Activated CD4-positive, alpha-beta T cell treated with anti-CD3 and anti-CD28 coated beads, Interleukin-2, amount 50 U/mL, for 1 hour (primary cell): ENCODE measurements around the gene RHOT2.
A peak's percentile ranks its signal among the peaks of the same experiment; 100 is the strongest.

Experiments used
- DNase-seq: peaks from one replicate; pipeline ENCODE4 v3.0.0-alpha.2; 2020

RHOT2 gene

GRCh38 chr16:702341-702740 is 34.4 kb downstream of the RHOT2 start:
- no peak for DNase-seq

GRCh38 chr16:703406-703805 is 35.5 kb downstream of the RHOT2 start:
- DNase-seq, result no peak

GRCh38 chr16:704047-704446 is 36.1 kb downstream of the RHOT2 start:
- no peak for DNase-seq

- no peak for DNase-seq
These were observed 36.8 kb downstream of the RHOT2 start for GRCh38 chr16:704552-705380.

DNA sequence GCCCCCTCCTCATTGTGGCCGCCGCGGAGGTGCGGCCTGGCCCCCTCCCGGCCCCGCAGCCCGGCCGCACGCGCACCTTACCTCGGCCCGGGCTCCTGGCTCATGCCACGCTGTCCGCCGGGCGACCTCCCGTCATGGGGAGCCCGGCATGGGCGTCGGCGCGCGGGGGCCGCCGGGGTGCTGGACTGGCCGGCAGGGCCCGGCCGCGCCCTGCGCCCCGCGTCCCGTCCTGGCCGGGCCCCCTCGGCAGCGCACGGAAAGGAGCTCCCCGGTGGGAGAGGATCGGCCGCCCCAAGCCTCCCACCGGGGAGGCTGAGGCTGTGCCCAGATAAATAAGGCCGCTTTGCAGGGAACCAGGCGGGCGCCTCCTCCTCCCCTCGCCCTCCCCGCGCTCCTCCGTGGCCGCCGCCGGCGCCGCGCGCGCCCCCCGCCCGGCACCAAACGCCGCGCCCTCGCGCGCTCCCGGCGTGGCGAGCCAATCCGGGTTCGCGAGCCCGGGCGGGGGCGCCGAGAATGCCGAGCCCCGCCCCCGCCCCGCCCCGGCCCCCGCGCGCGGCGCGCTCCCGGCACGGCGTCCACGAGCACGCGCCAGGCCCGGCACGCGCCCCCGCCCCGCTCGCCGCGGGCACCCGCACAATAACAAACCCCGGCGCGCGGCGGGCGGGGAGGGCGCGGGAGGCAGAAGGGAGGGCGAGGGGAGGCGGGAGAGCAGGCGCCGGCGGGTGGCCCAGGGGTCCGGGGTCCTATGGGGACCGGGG is 37.7 kb downstream of the RHOT2 start, which contains the start of gene FBXL16:
Gene FBXL16 (minus strand): TSS at position 371 of the 758 bp plus-strand sequence. CDS start 8,396 bp downstream, outside the sequence.
- no peak for DNase-seq

DNA sequence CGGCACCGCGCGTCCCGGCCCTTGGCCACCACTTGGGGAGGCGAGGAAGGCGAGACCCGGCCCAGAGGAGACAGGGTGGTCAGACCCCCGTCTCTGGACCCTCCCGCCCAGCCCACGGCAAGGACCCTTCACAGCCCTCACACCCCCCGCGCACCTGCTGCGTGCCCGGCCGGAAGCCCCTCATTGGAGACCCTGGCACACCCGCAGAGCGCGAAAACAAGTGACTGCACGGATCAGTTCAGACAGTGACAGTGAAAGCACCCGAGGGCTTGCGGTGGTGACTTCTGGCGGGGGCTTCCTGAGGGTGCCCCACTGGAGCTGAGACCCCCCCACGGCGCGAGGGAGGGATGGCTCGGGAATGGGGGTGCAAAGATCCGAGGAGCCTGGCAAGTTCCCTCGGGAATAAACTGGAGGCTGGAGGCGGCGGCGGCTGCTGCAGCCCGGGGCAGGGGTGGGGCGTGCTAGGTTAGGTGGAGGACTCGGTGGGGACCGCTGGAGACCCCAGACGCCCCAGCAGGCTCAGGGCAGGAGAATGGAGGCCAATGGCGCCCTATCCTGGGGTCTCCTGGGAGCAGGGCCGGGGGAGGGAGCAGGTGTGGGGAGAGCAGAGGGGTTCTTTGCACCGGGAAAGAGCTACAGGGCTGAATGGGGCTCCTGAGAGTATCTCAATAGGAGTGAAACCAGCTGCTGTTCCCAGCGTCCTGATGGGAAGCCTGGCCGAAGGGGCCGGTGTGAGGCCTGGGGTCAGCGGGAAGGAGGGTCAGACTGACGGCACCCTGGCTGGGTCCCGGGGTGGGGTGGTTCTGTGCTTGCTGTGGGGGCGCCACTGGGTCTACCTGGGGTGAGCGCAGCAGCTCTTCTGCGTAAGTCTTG is 38.5 kb downstream of the RHOT2 start:
- DNase-seq, result no peak

- no peak for DNase-seq
These were observed 39.2 kb downstream of the RHOT2 start for GRCh38 chr16:707062-707538.

GRCh38 chr16:708019-708418 is 40.1 kb downstream of the RHOT2 start:
- no peak for DNase-seq

- no peak for DNase-seq
These were observed 41.0 kb downstream of the RHOT2 start for GRCh38 chr16:708959-709358.

GRCh38 chr16:709566-710499 is 41.9 kb downstream of the RHOT2 start:
- no peak for DNase-seq

- no peak for DNase-seq
These were observed 42.7 kb downstream of the RHOT2 start for GRCh38 chr16:710500-711075.

DNA sequence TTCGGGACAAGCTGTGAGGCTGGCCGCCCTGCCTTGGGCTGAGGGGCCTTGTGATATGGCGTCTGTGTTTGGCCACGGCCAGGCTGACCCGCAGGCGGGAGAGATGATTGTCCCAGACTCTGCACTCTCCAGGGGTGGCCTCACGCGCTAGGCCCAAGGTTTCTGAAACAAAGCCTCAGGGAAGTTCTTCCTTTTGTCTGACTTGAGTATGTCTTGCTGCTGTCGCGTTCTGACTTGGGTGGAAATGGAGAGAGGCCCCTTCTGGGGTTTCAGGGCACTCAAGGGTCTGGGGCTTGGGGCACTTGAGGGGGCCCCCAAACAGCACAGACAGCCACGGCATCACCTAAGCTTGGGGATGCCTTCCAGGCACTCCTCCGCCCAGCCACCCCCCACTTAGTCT is 43.2 kb downstream of the RHOT2 start:
- no peak for DNase-seq

GRCh38 chr16:711548-712320 is 43.8 kb downstream of the RHOT2 start:
- peak; percentile 80 for DNase-seq

DNA sequence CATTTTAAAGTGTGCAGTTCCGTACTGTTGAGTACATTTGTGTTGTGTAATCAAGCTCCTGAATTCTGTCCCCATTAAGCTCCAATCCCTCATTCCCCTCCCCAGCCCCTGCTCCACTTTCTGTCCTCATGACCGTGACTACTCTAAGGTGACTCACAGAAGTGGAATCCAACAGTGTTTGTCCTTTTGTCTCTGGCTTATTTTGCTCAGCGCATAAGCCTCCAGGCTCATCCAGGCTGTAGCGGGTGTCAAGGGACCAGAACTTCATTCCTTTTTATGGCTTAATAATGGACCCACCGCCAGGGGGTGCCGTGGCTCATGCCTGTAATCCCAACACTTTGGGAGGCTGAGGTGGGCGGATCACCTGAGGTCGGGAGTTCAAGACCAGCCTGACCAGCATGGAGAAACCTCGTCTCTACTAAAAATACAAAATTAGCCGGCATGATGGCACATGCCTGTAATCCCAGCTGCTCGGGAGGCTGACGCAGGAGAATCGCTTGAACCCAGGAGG is 44.9 kb downstream of the RHOT2 start:
- peak; percentile 45 for DNase-seq

GRCh38 chr16:714079-714478 is 46.1 kb downstream of the RHOT2 start:
- DNase-seq, result no peak

GRCh38 chr16:714558-715476 is 46.9 kb downstream of the RHOT2 start, which contains the start of gene METRN:
Gene METRN (plus strand): TSS chr16:715118. CDS start chr16:715290, 172 bp downstream.
- DNase-seq, result peak; percentile 88

DNA sequence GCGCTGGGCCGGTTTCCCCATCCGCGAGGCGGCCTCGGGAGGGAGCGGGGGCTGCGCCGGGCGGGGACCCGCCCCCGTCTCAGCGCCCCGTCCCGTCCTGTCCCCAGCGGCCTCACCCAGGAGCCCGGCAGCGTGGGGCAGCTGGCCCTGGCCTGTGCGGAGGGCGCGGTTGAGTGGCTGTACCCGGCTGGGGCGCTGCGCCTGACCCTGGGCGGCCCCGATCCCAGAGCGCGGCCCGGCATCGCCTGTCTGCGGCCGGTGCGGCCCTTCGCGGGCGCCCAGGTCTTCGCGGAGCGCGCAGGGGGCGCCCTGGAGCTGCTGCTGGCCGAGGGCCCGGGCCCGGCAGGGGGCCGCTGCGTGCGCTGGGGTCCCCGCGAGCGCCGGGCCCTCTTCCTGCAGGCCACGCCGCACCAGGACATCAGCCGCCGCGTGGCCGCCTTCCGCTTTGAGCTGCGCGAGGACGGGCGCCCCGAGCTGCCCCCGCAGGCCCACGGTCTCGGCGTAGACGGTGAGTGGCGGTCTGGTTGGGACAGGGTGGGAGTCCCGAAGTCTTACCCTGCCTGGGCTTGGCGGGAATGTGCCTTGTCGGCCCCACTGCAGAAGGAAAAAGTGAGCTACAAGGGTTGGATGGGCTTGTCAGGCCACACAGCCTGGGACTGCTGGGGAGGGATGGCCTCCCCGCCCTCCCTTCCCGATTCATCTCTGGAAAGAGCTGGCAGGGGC is 47.7 kb downstream of the RHOT2 start:
- DNase-seq, result no peak

GRCh38 chr16:716200-716568 is 48.3 kb downstream of the RHOT2 start:
- no peak for DNase-seq
